Upper lobe of left lung (tissue), 4 donors: Measurements from ENCODE around the gene GATA5.

Experiments
- CTCF ChIP-seq, 6 experiments: fragments of 450-650 bp in 4 of 6; fragments of 200-600 bp in 2 of 6; sonication (generic) in 2 of 6; IDR thresholded peaks; one replicate each; pipeline ENCODE4 v1.5.1; 2016 to 2019; ENCODE audit warnings: antibody characterized with exemption in 6 of 6
- POLR2A ChIP-seq, 4 donors: fragments of 450-650 bp; IDR thresholded peaks; one replicate each; pipeline ENCODE4 v1.5.1; 2016 to 2017; ENCODE audit warnings: antibody characterized with exemption in 4 of 4, mild to moderate bottlenecking in 2 of 4
- POLR2AphosphoS5 ChIP-seq, 2 donors: sonication (generic); formaldehyde crosslinking; IDR thresholded peaks; one replicate each; pipeline ENCODE4 v1.5.1; 2017; ENCODE audit warnings: antibody characterized with exemption in 2 of 2

GRCh38 chr20:62445553-62446340 lies 30.0 kb downstream of the GATA5 start:
- TF ChIP-seq CTCF (IDR thresholded peaks at IDR 0.05) (no peak), POLR2AphosphoS5 (IDR thresholded peaks at IDR 0.05) (no peak), POLR2A (IDR thresholded peaks at IDR 0.05) (no peak)
